Left ventricle myocardium inferior (tissue), 1 donor: ENCODE results near the gene UXS1. TPM values are rescaled to one million over a fixed set of nuclear protein-coding genes. Genes with fewer than 3 reads are reported as not detected.

Experiments used
- DNase-seq: peaks from one replicate; pipeline ENCODE4 v3.0.0-alpha.2; 2020
- H3K27ac ChIP-seq: fragments of 200-600 bp; replicated peaks from 2 replicates; pipeline ENCODE4 v1.8.0; 2021
- H3K27me3 ChIP-seq: fragments of 200-600 bp; 2 replicates; pipeline ENCODE4 v1.8.0; 2021; ENCODE audit warnings: low read depth
- H3K36me3 ChIP-seq: fragments of 200-600 bp; 2 replicates; pipeline ENCODE4 v1.8.0; 2021
- H3K4me1 ChIP-seq: fragments of 200-600 bp; 2 replicates; pipeline ENCODE4 v1.8.0; 2021
- H3K4me3 ChIP-seq: fragments of 200-600 bp; 2 replicates; pipeline ENCODE4 v1.8.0; 2021; ENCODE audit warnings: mild to moderate bottlenecking, moderate library complexity
- H3K9me3 ChIP-seq: fragments of 200-600 bp; replicated peaks from 2 replicates; pipeline ENCODE4 v1.8.0; 2021
- CTCF ChIP-seq: fragments of 200-600 bp; IDR thresholded peaks from 2 replicates; pipeline ENCODE4 v1.8.0; 2021; ENCODE audit warnings: antibody characterized with exemption, mild to moderate bottlenecking, borderline replicate concordance
- intact Hi-C: fragments of 100-400 bp; cut with micrococcal nuclease; formaldehyde crosslinking; loops from one replicate; pipeline ENCODE4 v1.11.0; 2022
- total RNA-seq: library from RNA; stranded (reverse); fragmentation: NEBNext Ultra II Directional; extraction: Animal tissue kit (Norgen Biotek cat#: 25700); gene quantifications from one replicate; pipeline ENCODE4 v1.2.1, GENCODE V29; 2021
- donor health status: DM: no; HTN: yes; CAD: no; lungs with severe emphysema.

Gene UXS1
- total RNA-seq, 1 donor from 2014 or later, result 26.7 TPM

- Histone ChIP-seq H3K36me3 (no peaks in the 10 kb centered on the region), H3K9me3 (no peaks in the 10 kb centered on the region), H3K4me1 (peaks cover 14% of the 10 kb centered on the region), H3K27me3 (peaks cover 15% of the 10 kb centered on the region), H3K27ac (no peak overlapping the region), H3K4me3 (peak overlapping the region; percentile 62)
- DNase-seq, result no peak
- TF ChIP-seq CTCF, result no peak
- intact Hi-C loops, result no loop called here
These were observed 127.9 kb downstream of the UXS1 start for GRCh38 chr2:106065983-106066820.

- DNase-seq, result peak; percentile 45
- H3K27me3 ChIP-seq, result peaks cover 15% of the 10 kb centered on the region
- TF ChIP-seq CTCF, result no peak
- no peaks in the 10 kb centered on the region for H3K9me3 ChIP-seq
- H3K36me3 ChIP-seq, result no peaks in the 10 kb centered on the region
- H3K4me1 ChIP-seq, result peaks cover 14% of the 10 kb centered on the region
- intact Hi-C loops, result no loop called here
- H3K4me3 ChIP-seq, result peak overlapping the region; percentile 62
- H3K27ac ChIP-seq, result no peak overlapping the region
These were observed 128.7 kb downstream of the UXS1 start for GRCh38 chr2:106065268-106065982.

GRCh38 chr2:106063181-106063580 lies 130.9 kb downstream of the UXS1 start:
- no peak overlapping the region for H3K27ac ChIP-seq
- H3K4me3 ChIP-seq, result no peak overlapping the region
- H3K36me3 ChIP-seq, result no peaks in the 10 kb centered on the region
- peaks cover 15% of the 10 kb centered on the region for H3K27me3 ChIP-seq
- peaks cover 14% of the 10 kb centered on the region for H3K4me1 ChIP-seq
- intact Hi-C loops, result no loop called here
- TF ChIP-seq CTCF, result no peak
- no peak for DNase-seq
- no peaks in the 10 kb centered on the region for H3K9me3 ChIP-seq

- peaks cover 12% of the 10 kb centered on the region for H3K27me3 ChIP-seq
- no peaks in the 10 kb centered on the region for H3K36me3 ChIP-seq
- intact Hi-C loops, result no loop called here
- H3K4me1 ChIP-seq, result peaks cover 14% of the 10 kb centered on the region
- H3K9me3 ChIP-seq, result no peaks in the 10 kb centered on the region
- DNase-seq, result peak; percentile 56
- H3K4me3 ChIP-seq, result no peak overlapping the region
- H3K27ac ChIP-seq, result no peak overlapping the region
- TF ChIP-seq CTCF, result no peak
These were observed 131.5 kb downstream of the UXS1 start for GRCh38 chr2:106062627-106063026.

- intact Hi-C loops, result no loop called here
- no peak overlapping the region for H3K4me3 ChIP-seq
- peaks cover 12% of the 10 kb centered on the region for H3K27me3 ChIP-seq
- H3K9me3 ChIP-seq, result no peaks in the 10 kb centered on the region
- no peak for DNase-seq
- no peak overlapping the region for H3K27ac ChIP-seq
- TF ChIP-seq CTCF, result no peak
- H3K4me1 ChIP-seq, result peaks cover 14% of the 10 kb centered on the region
- no peaks in the 10 kb centered on the region for H3K36me3 ChIP-seq
These were observed 132.3 kb downstream of the UXS1 start for GRCh38 chr2:106061611-106062349.
